Mammary epithelial cell (primary cell): Measurements from ENCODE around the gene ILF3.

Source experiments
- CTCF ChIP-seq, 2 donors: IDR thresholded peaks in 1 of 2; conservative IDR thresholded peaks in 1 of 2; 2 replicates each; pipeline ENCODE4 v1.5.1; 2011 to 2012; ENCODE audit warnings: inconsistent platforms in 2 of 2, low read length in 2 of 2, mild to moderate bottlenecking in 2 of 2, control low read depth in 1 of 2, low read depth in 1 of 2; ENCODE audit not compliant: insufficient read depth in 1 of 2; ENCODE audit errors: extremely low read depth in 1 of 2
- EZH2 ChIP-seq: IDR thresholded peaks from 2 replicates; pipeline ENCODE4 v1.6.1; 2012; ENCODE audit warnings: low read length, inconsistent platforms, borderline replicate concordance

GRCh38 chr19:10685210-10685609, 31.1 kb downstream of the ILF3 start:
- TF ChIP-seq CTCF (conservative IDR thresholded peaks at IDR 0.05 in 1 of 2, IDR thresholded peaks at IDR 0.05 in 1 of 2; ENCODE audit: extremely low read depth in 1 of 2, insufficient read depth in 1 of 2, low read depth in 1 of 2, low read length in 2 of 2) (no peak), EZH2 (no peak)
